Inferior parietal cortex (tissue), 1 donor: ENCODE results near the gene RASIP1.

Experiments used
- DNase-seq: peaks from one replicate; pipeline ENCODE4 v3.0.0-alpha.2; 2016; ENCODE audit errors: extremely low spot score

RASIP1 gene

DNA sequence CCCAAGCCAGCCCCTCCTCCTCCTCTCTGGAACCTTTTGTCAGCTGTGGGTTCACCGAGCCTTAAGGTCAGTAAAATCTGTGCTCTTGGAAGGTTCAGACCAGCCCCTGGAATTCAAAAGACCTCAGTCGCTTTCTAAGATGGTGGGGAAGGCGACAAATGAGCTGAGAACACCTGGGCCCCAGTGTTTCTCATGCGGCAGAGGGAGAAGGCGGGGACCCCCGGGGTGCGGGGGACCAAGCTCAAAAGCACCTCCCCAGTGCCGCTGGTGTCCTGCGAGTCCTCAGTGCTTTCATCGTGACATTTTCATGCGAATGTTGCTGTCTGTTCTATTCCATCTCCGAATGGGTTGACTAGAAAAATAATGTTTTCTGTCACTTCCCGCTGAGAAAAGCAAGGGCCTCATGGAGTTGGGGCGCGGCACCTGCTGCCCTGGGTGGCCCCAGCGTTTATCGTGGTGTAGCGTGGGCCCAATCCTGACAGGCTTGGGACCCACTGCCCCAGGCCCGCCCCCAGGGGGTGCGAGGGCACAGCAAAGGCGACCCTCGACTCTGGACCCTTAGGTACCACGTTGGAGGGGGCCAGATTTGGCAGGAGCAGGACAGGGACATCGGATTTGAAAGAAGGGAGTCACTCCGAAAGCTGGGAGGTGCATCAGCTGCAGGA lies 66.8 kb downstream of the RASIP1 start:
- DNase-seq: no peak

DNA sequence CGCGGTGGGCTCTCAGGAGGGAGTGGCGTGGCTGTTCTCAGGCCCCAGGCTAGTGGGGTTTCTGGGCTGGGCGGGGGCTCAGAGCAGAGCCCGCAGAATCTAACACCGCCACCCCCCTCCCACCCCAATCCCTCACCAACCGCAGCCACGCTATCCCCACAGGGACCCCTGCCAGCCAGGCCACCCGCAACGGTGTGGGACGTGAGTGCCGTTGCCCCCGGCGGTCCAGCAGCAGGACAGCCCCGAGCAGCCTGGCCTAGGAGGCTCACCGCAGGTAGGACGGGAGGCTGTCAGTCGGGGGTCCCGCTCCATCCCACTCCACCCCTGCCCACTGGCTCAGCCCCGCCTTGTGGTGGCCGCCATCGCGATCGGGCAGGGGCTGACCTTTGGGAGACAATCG lies 67.4 kb downstream of the RASIP1 start, which contains the start of gene NTN5:
Gene NTN5, minus strand, starts transcription at position 24 of the 400 bp plus-strand sequence. CDS start 2,031 bp downstream, outside the sequence.
- DNase-seq: no peak

DNA sequence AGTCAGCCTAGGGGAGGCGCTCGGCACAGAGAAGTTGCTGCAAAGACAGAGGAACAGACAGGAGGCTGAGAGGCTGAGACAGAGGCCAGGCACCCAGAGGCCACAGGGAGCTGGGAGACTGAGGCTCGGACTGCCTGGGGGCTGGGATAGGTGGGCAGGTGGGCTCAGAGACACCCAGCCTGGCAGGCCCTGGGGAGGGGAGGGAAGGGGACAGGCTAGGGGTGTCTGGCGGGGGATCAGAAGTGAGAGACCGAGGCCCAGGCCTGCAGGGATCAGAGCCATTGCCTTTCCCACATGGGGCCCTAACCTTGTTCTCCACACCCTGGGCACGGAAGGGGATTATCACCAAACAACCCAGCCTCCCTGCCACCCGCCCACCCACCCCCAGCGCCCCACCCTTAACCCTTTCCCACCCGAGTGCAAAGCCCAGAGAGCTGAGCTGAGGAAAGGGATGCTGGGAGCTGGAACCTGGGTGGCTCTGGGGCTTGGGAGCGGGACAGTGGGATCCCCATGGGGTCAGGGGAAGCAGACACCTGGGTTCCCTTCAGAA lies 68.9 kb downstream of the RASIP1 start:
- no peak for DNase-seq

DNA sequence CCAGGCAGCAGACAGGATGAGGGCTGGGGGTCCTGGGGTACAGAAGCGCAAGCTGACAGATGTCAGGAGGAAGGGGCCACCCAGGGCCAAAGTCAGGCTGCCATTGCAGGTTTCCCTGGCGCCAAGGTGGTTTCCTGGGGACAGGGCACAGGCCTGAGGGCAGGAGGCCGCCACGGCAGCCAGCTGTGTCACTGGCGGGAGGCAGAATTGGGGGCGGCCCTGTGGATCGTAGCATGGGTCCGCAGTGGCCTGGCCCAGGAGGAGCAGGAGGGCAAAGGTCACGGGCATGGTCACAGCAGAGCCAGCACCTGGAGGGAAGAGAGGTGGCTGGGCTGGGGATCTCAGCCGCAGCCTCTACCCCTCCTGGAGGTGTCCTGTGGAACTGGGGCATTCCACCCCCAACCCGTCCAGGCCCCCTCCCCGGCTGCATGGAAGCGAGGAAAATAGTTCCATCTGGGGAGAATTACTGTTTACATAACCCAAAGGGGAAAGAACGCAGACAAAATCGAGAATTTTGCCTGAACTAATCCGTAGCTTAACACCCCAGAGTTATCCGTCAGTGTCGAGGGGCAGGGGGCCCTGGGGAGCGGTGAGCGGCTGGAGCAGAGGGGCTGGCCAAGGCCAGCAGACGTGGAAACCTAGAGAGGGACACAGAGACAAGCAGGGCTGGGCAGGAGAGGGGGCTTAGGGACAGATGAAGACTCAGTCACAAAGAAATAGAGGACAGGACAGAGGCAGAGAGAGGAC lies 69.5 kb downstream of the RASIP1 start:
- no peak for DNase-seq
